SU-DHL-6 (cell line): ENCODE results near the gene B3GNT3.

ENCODE experiments used
- H2AFZ ChIP-seq: fragments of 200-600 bp; sonication (generic); 2 replicates; pipeline ENCODE4 v1.6.1; 2014; ENCODE audit warnings: low read depth, mild to moderate bottlenecking, moderate library complexity, mixed read lengths, antibody characterized with exemption, low read length; ENCODE audit not compliant: severe bottlenecking
- H3F3A ChIP-seq: fragments of 200-600 bp; shearing (Covaris generic); 2 replicates; pipeline ENCODE4 v1.6.0; 2016; ENCODE audit warnings: antibody characterized with exemption, mild to moderate bottlenecking; ENCODE audit not compliant: insufficient read depth
- H3K27ac ChIP-seq: fragments of 200-600 bp; sonication (generic); 2 replicates; pipeline ENCODE4 v1.5.1; 2016; ENCODE audit warnings: low read depth, mild to moderate bottlenecking, low read length, moderate library complexity, mixed read lengths
- H3K27me3 ChIP-seq: fragments of 200-600 bp; sonication (generic), shearing (Covaris generic); 2 replicates; pipeline ENCODE4 v1.6.0; 2014; ENCODE audit warnings: mild to moderate bottlenecking, low read length
- H3K36me3 ChIP-seq: fragments of 200-600 bp; sonication (generic); 2 replicates; pipeline ENCODE4 v1.6.1; 2014; ENCODE audit warnings: mild to moderate bottlenecking, low read length, mixed read lengths
- H3K4me2 ChIP-seq: fragments of 300-600, 200-600 bp; shearing (Covaris generic), sonication (generic); 2 replicates; pipeline ENCODE4 v1.6.0; 2014; ENCODE audit warnings: low read length, low read depth, mild to moderate bottlenecking; ENCODE audit not compliant: poor library complexity, severe bottlenecking
- H3K4me3 ChIP-seq: fragments of 200-600 bp; sonication (generic); 2 replicates; pipeline ENCODE4 v1.5.1; 2014; ENCODE audit warnings: antibody characterized with exemption, low read length, mild to moderate bottlenecking, mixed read lengths; ENCODE audit not compliant: insufficient read depth, poor library complexity, severe bottlenecking
- H3K79me2 ChIP-seq: fragments of 200-600 bp; sonication (generic); 2 replicates; pipeline ENCODE4 v1.6.1; 2014; ENCODE audit warnings: mild to moderate bottlenecking, low read length, moderate library complexity; ENCODE audit not compliant: insufficient read depth
- H3K9ac ChIP-seq: fragments of 200-600 bp; sonication (generic); 2 replicates; pipeline ENCODE4 v1.7.0; 2014; ENCODE audit warnings: mild to moderate bottlenecking, low read length
- H3K9me2 ChIP-seq: fragments of 200-600 bp; sonication (generic); replicated peaks from 2 replicates; pipeline ENCODE4 v1.6.1; 2014; ENCODE audit warnings: low read length; ENCODE audit not compliant: insufficient read depth
- H3K9me3 ChIP-seq: fragments of 200-600 bp; sonication (generic); 2 replicates; pipeline ENCODE4 v1.6.1; 2014; ENCODE audit warnings: low read length, mixed read lengths; ENCODE audit not compliant: insufficient read depth
- H4K20me1 ChIP-seq: fragments of 200-600 bp; sonication (generic); 2 replicates; pipeline ENCODE4 v1.6.1; 2014; ENCODE audit warnings: low read depth, mild to moderate bottlenecking, antibody characterized with exemption, low read length, moderate library complexity, mixed read lengths
- CTCF ChIP-seq: fragments of 200-600 bp; sonication (generic); IDR thresholded peaks from one replicate; pipeline ENCODE4 v1.5.1; 2017; ENCODE audit warnings: antibody characterized with exemption, mild to moderate bottlenecking, low read length, moderate library complexity; ENCODE audit not compliant: insufficient read depth, poor library complexity, severe bottlenecking
- EZH2phosphoT487 ChIP-seq: fragments of 200-600 bp; sonication (generic), shearing (Covaris generic); conservative IDR thresholded peaks from 2 replicates; pipeline ENCODE4 v1.6.1; 2018; ENCODE audit warnings: mild to moderate bottlenecking, antibody characterized with exemption, low read length, moderate library complexity, mixed read lengths

Gene B3GNT3

GRCh38 chr19:17812099-17812498 is 17.2 kb downstream of the B3GNT3 start:
- Histone ChIP-seq H3F3A (no peaks in the 10 kb centered on the region), H3K27me3 (no peaks in the 10 kb centered on the region), H3K36me3 (no peaks in the 10 kb centered on the region), H3K79me2 (no peaks in the 10 kb centered on the region), H3K9me2 (no peaks in the 10 kb centered on the region), H3K27ac (no peak overlapping the region), H3K9ac (no peak overlapping the region), H3K4me2 (no peak overlapping the region), H4K20me1 (no peaks in the 10 kb centered on the region), H3K9me3 (no peaks in the 10 kb centered on the region), H3K4me3 (no peak overlapping the region), H2AFZ (no peak overlapping the region)
- TF ChIP-seq EZH2phosphoT487 (no peak), CTCF (no peak)

- no peaks in the 10 kb centered on the region for H3K9me2 ChIP-seq
- no peaks in the 10 kb centered on the region for H3K9me3 ChIP-seq
- no peak overlapping the region for H3K4me3 ChIP-seq
- H3K9ac ChIP-seq, result no peak overlapping the region
- no peaks in the 10 kb centered on the region for H3K27me3 ChIP-seq
- no peak overlapping the region for H3K4me2 ChIP-seq
- no peaks in the 10 kb centered on the region for H4K20me1 ChIP-seq
- no peaks in the 10 kb centered on the region for H3K36me3 ChIP-seq
- H2AFZ ChIP-seq, result no peak overlapping the region
- H3K27ac ChIP-seq, result no peak overlapping the region
- H3F3A ChIP-seq, result no peaks in the 10 kb centered on the region
- TF ChIP-seq EZH2phosphoT487 (no peak), CTCF (no peak)
- no peaks in the 10 kb centered on the region for H3K79me2 ChIP-seq
Observed at GRCh38 chr19:17817668-17818363, 22.9 kb downstream of the B3GNT3 start.

- Histone ChIP-seq H3K9me2 (no peaks in the 10 kb centered on the region), H3K27me3 (no peaks in the 10 kb centered on the region), H3K9me3 (no peaks in the 10 kb centered on the region), H3F3A (no peaks in the 10 kb centered on the region), H3K79me2 (no peaks in the 10 kb centered on the region), H3K9ac (no peak within 1 kb of the TSS), H3K4me2 (no peak within 1 kb of the TSS), H4K20me1 (no peaks in the 10 kb centered on the region), H3K27ac (no peak within 1 kb of the TSS), H2AFZ (no peak within 1 kb of the TSS), H3K36me3 (no peaks in the 10 kb centered on the region), H3K4me3 (no peak within 1 kb of the TSS)
- no peak for TF ChIP-seq EZH2phosphoT487
- TF ChIP-seq CTCF, result no peak
Observed at GRCh38 chr19:17821190-17821589, 26.3 kb downstream of the B3GNT3 start, which contains the start of gene INSL3. Gene INSL3 (minus strand): TSS chr19:17821519. CDS start chr19:17821506, 13 bp downstream.
